Upper lobe of left lung (tissue), 4 donors: ENCODE results near the gene KDM2B.

Experiments
- EP300 ChIP-seq, 4 donors: sonication (generic); formaldehyde crosslinking; IDR thresholded peaks; one replicate each; pipeline ENCODE4 v1.5.1; 2017; ENCODE audit warnings: antibody characterized with exemption in 4 of 4, control low read depth in 2 of 4
- POLR2A ChIP-seq, 4 donors: fragments of 450-650 bp; IDR thresholded peaks; one replicate each; pipeline ENCODE4 v1.5.1; 2016 to 2017; ENCODE audit warnings: antibody characterized with exemption in 4 of 4, mild to moderate bottlenecking in 2 of 4
- POLR2AphosphoS5 ChIP-seq, 2 donors: sonication (generic); formaldehyde crosslinking; IDR thresholded peaks; one replicate each; pipeline ENCODE4 v1.5.1; 2017; ENCODE audit warnings: antibody characterized with exemption in 2 of 2
- TF ChIP-seq, protein P1 (sequence below), 6 experiments: fragments of 450-650 bp in 4 of 6; fragments of 200-600 bp in 2 of 6; sonication (generic) in 2 of 6; IDR thresholded peaks; one replicate each; pipeline ENCODE4 v1.5.1; 2016 to 2019; ENCODE audit warnings: antibody characterized with exemption in 6 of 6

DNA sequence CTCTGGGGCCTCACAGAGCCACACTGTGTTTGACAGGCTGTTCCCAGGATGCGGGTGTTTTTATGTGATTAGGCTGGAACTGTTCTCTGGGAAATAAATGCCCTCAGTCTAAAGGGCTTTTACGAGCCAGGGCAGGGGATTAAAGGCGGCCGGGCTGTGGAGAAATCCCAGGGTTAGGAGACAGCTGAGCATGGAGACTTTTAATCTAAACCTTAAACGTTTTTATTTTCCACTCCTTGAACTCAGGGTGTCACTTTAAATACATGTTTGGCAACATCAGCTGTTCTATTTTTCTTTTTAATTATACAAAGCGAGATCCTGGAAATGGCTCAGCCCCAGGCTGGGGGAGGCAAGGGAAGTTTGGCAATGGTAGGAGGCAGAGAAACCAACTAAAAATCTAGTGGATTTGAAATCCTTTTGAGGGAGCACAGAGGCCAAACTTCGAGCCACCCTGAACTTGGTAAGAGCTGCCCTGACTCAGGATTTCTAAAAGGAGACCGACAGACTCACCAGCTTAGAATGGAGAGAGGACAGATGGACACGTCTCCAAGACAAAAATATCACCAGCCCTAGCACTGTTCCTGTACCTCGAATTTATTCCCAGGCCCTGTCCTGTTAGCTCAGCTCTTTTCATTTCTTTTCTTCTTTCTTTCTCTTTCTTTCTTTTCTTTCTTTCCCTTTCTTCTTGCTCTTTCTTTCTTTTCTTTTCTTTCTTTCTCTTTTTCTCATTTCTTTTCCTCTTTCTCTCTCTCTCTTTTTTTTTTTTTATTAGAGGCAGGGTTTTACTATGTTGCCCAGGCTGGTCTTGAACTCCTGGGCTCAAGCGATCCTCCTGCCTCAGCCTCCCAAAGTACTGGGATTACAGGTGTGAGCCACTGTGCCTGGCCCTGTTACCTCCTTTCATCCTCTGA lies 29.7 kb upstream of the KDM2B start:
- no peak for TF ChIP-seq POLR2AphosphoS5 (IDR thresholded peaks at IDR 0.05)
- TF ChIP-seq POLR2A (IDR thresholded peaks at IDR 0.05): no peak
- TF ChIP-seq, protein P1, sequence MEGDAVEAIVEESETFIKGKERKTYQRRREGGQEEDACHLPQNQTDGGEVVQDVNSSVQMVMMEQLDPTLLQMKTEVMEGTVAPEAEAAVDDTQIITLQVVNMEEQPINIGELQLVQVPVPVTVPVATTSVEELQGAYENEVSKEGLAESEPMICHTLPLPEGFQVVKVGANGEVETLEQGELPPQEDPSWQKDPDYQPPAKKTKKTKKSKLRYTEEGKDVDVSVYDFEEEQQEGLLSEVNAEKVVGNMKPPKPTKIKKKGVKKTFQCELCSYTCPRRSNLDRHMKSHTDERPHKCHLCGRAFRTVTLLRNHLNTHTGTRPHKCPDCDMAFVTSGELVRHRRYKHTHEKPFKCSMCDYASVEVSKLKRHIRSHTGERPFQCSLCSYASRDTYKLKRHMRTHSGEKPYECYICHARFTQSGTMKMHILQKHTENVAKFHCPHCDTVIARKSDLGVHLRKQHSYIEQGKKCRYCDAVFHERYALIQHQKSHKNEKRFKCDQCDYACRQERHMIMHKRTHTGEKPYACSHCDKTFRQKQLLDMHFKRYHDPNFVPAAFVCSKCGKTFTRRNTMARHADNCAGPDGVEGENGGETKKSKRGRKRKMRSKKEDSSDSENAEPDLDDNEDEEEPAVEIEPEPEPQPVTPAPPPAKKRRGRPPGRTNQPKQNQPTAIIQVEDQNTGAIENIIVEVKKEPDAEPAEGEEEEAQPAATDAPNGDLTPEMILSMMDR (IDR thresholded peaks at IDR 0.05): no peak
- TF ChIP-seq EP300 (IDR thresholded peaks at IDR 0.05): no peak
